Measurements from ENCODE around the gene TPRN.
A peak's percentile ranks its signal among the peaks of the same experiment; 100 is the strongest.

TPRN gene

GRCh38 chr9:137205126-137206069, 4.9 kb upstream of the TPRN start, which contains the start of the genes NDOR1 and TMEM203:
NDOR1 (plus strand) TSS chr9:137205700; CDS start chr9:137205778, 78 bp downstream.
TMEM203 (minus strand) TSS chr9:137205648; CDS start chr9:137205414, 234 bp downstream.
- DNase-seq, result peak; percentile 97

- no peak for DNase-seq
Measured at GRCh38 chr9:137204731-137205125, 4.2 kb upstream of the TPRN start.

GRCh38 chr9:137202966-137203365, 2.4 kb upstream of the TPRN start:
- DNase-seq, result no peak

- DNase-seq, result no peak
Measured at GRCh38 chr9:137201205-137201868, 796 bp upstream of the TPRN start.

- no peak for DNase-seq
Measured at GRCh38 chr9:137199411-137200121, 975 bp downstream of the TPRN start.

- no peak for DNase-seq
Measured at GRCh38 chr9:137198902-137199283, 1.6 kb downstream of the TPRN start.

GRCh38 chr9:137198051-137198901, 2.3 kb downstream of the TPRN start:
- DNase-seq, result no peak

GRCh38 chr9:137195525-137196220, 4.9 kb downstream of the TPRN start:
- DNase-seq, result no peak

GRCh38 chr9:137194909-137195308, 5.6 kb downstream of the TPRN start:
- DNase-seq, result no peak

GRCh38 chr9:137194388-137194787, 6.2 kb downstream of the TPRN start:
- no peak for DNase-seq

- DNase-seq, result no peak
Measured at GRCh38 chr9:137193771-137194170, 6.8 kb downstream of the TPRN start.

- DNase-seq, result no peak
Measured at GRCh38 chr9:137192859-137193258, 7.7 kb downstream of the TPRN start.

GRCh38 chr9:137192448-137192780, 8.1 kb downstream of the TPRN start:
- DNase-seq, result no peak

GRCh38 chr9:137191691-137192447, 8.7 kb downstream of the TPRN start:
- no peak for DNase-seq

GRCh38 chr9:137191245-137191644, 9.3 kb downstream of the TPRN start:
- DNase-seq, result no peak

GRCh38 chr9:137190315-137190856, 10.2 kb downstream of the TPRN start:
- DNase-seq, result no peak

- no peak for DNase-seq
Measured at GRCh38 chr9:137189297-137190295, 10.9 kb downstream of the TPRN start.

- peak; percentile 95 for DNase-seq
Measured at GRCh38 chr9:137188490-137189296, 11.8 kb downstream of the TPRN start, which contains the start of the genes ANAPC2 and SSNA1. ANAPC2 (minus strand) TSS chr9:137188560; CDS start chr9:137188532, 28 bp downstream. SSNA1 (plus strand) TSS chr9:137188676; CDS start chr9:137188727, 51 bp downstream.

All from activated CD4-positive, alpha-beta T cell treated with anti-CD3 and anti-CD28 coated beads for 48 hours (primary cell).